Panc1 (cell line): ENCODE data around the gene EFCAB11.

Experiments used
- SIN3A ChIP-seq: IDR thresholded peaks from 2 replicates; pipeline ENCODE4 v1.6.1; 2012; ENCODE audit warnings: low read depth, mild to moderate bottlenecking, low read length, moderate library complexity, borderline replicate concordance; ENCODE audit not compliant: insufficient read depth
- TF ChIP-seq, protein P1 (sequence below): fragments of 450-650 bp; IDR thresholded peaks from 2 replicates; pipeline ENCODE4 v1.5.1; 2017; ENCODE audit warnings: mild to moderate bottlenecking

DNA sequence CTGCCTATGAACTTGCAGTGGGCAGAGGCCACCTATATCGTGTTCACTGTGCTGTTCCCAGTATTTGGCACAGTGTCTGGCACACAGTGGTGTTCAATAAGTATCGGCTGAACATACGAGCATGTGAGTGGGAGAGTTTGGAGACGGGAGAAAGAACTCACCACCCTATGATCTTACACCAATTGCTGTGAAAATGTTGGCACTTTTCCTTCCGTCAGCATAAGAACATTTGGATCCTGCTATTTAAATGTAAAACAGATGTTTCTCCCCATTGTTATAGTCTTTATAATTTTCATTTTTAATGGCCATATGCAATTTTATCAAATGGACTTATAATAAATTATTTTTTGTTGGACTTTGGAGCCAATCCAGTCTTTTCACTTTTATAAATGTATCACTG, 144.4 kb downstream of the EFCAB11 start:
- TF ChIP-seq, protein P1, sequence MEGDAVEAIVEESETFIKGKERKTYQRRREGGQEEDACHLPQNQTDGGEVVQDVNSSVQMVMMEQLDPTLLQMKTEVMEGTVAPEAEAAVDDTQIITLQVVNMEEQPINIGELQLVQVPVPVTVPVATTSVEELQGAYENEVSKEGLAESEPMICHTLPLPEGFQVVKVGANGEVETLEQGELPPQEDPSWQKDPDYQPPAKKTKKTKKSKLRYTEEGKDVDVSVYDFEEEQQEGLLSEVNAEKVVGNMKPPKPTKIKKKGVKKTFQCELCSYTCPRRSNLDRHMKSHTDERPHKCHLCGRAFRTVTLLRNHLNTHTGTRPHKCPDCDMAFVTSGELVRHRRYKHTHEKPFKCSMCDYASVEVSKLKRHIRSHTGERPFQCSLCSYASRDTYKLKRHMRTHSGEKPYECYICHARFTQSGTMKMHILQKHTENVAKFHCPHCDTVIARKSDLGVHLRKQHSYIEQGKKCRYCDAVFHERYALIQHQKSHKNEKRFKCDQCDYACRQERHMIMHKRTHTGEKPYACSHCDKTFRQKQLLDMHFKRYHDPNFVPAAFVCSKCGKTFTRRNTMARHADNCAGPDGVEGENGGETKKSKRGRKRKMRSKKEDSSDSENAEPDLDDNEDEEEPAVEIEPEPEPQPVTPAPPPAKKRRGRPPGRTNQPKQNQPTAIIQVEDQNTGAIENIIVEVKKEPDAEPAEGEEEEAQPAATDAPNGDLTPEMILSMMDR: no peak
- no peak for TF ChIP-seq SIN3A
